ENCODE results near the gene TTYH1.

GRCh38 chr19:54469496-54469934 lies 54.3 kb downstream of the TTYH1 start:
- TF ChIP-seq CTCF (IDR thresholded peaks at IDR 0.05) (no peak), EP300 (IDR thresholded peaks at IDR 0.05) (no peak)
